ENCODE measurements around the gene AGT. TPM values are rescaled to one million over a fixed set of nuclear protein-coding genes. Genes with fewer than 3 reads are reported as not detected.

The AGT gene
- total RNA-seq, 1 experiment from 2014 or later = 0.93 TPM

- TF ChIP-seq SIN3A (IDR thresholded peaks at IDR 0.05; ENCODE audit: low read depth) = no peak
- no peak for TF ChIP-seq SP1 (IDR thresholded peaks at IDR 0.05; ENCODE audit: low read depth)
- TF ChIP-seq REST (IDR thresholded peaks at IDR 0.05; ENCODE audit: low read depth) = no peak
- no peak for TF ChIP-seq MAX (IDR thresholded peaks at IDR 0.05)
- TF ChIP-seq TCF7L2 (IDR thresholded peaks at IDR 0.05; ENCODE audit: borderline replicate concordance, extremely low read depth, insufficient read depth, insufficient read length) = no peak
- no peak for TF ChIP-seq ZBTB33 (IDR thresholded peaks at IDR 0.05; ENCODE audit: extremely low read depth, insufficient replicate concordance, low read length)
- TF ChIP-seq FOSL1 (IDR thresholded peaks at IDR 0.05; ENCODE audit: low read depth) = no peak
- no peak for TF ChIP-seq ELF1 (IDR thresholded peaks at IDR 0.05; ENCODE audit: borderline replicate concordance, low read depth)
- no peak for TF ChIP-seq EZH2phosphoT487 (IDR thresholded peaks at IDR 0.05; ENCODE audit: borderline replicate concordance)
- TF ChIP-seq CBX3 (IDR thresholded peaks at IDR 0.05; ENCODE audit: low read depth) = no peak
- Histone ChIP-seq H3K27me3 (ENCODE audit: insufficient read depth, low read length) (no peaks in the 10 kb centered on the region), H3K79me2 (ENCODE audit: insufficient read depth, low read length) (no peaks in the 10 kb centered on the region; the same call in 1 of the 2 replicates), H3K4me3 (replicated peaks in 1 of 2; ENCODE audit: low read depth in 1 of 2, low read length in 2 of 2) (no peak overlapping the region), H3K4me2 (ENCODE audit: low read length) (no peak overlapping the region), H3K36me3 (ENCODE audit: control insufficient read depth in 1 of 2, insufficient read depth in 2 of 2, low read length in 2 of 2) (peaks cover 16 to 17% of the 10 kb centered on the region in 2 experiments; a peak in 3 of 4 replicates), H4K20me1 (ENCODE audit: insufficient read depth) (no peaks in the 10 kb centered on the region), H3K27ac (ENCODE audit: low read depth, low read length) (no peak overlapping the region), H3K9me3 (ENCODE audit: control insufficient read depth in 1 of 2, insufficient read depth in 1 of 2, low read depth in 1 of 2, low read length in 2 of 2) (no peaks in the 10 kb centered on the region), H2AFZ (ENCODE audit: low read depth, low read length, poor library complexity, severe bottlenecking) (no peak overlapping the region), H3K4me1 (ENCODE audit: control insufficient read depth in 1 of 2, insufficient read depth in 2 of 2, low read length in 2 of 2) (no peaks in the 10 kb centered on the region), H3K9me2 (ENCODE audit: insufficient read depth) (no peaks in the 10 kb centered on the region), H3K9ac (ENCODE audit: low read length) (no peak overlapping the region)
- RAD21 ChIA-PET (ENCODE audit: low non-redundant PET in 1 of 2, low total read pairs in 2 of 2, uncharacterized antibody in 2 of 2, unreplicated experiment in 2 of 2) = no interaction called here
- POLR2A ChIA-PET = no interaction called here
- no TSS peak for BruUV-seq (replicated peaks)
- CTCF ChIA-PET = no interaction called here
- DNase-seq (ENCODE audit: low read depth, low spot score) = no peak
- intact Hi-C loops (cut with micrococcal nuclease) = no loop called here
- ATAC-seq = no peak
These were observed 44.4 kb downstream of the AGT start for GRCh38 chr1:230669543-230669942.
